ENCODE data around the gene PDE9A.

PDE9A gene

DNA sequence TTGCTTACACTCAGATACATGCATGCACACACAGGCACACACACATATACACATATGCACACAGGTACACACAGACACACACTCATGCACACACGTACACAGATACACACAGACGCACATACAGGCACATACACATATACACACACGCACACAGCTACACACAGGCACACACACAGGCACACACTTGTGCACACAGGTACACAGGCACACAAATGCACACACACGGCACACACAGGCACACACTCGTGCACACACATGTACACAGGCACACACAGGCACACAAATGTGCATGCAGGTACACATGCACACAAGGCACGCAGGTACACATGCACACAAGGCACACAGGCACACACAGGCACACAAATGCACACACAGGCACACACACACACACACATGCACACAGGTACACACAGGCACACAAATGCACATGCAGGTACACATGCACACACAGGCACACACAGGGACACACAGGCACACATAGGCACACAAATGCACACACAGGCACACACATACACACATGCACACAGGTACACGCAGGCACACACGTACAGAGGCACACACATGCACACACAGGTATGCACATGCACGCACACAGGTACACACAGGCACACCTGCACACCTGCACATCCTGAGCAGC lies 115.9 kb downstream of the PDE9A start:
- TF ChIP-seq TAF1 (IDR thresholded peaks at IDR 0.05; ENCODE audit: borderline replicate concordance, insufficient read depth, low read length) (no peak), FOXP2 (optimal IDR thresholded peaks at IDR 0.05; ENCODE audit: borderline replicate concordance, extremely low read depth, extremely low read length, insufficient read depth) (no peak)
- TF ChIP-seq, protein P1, sequence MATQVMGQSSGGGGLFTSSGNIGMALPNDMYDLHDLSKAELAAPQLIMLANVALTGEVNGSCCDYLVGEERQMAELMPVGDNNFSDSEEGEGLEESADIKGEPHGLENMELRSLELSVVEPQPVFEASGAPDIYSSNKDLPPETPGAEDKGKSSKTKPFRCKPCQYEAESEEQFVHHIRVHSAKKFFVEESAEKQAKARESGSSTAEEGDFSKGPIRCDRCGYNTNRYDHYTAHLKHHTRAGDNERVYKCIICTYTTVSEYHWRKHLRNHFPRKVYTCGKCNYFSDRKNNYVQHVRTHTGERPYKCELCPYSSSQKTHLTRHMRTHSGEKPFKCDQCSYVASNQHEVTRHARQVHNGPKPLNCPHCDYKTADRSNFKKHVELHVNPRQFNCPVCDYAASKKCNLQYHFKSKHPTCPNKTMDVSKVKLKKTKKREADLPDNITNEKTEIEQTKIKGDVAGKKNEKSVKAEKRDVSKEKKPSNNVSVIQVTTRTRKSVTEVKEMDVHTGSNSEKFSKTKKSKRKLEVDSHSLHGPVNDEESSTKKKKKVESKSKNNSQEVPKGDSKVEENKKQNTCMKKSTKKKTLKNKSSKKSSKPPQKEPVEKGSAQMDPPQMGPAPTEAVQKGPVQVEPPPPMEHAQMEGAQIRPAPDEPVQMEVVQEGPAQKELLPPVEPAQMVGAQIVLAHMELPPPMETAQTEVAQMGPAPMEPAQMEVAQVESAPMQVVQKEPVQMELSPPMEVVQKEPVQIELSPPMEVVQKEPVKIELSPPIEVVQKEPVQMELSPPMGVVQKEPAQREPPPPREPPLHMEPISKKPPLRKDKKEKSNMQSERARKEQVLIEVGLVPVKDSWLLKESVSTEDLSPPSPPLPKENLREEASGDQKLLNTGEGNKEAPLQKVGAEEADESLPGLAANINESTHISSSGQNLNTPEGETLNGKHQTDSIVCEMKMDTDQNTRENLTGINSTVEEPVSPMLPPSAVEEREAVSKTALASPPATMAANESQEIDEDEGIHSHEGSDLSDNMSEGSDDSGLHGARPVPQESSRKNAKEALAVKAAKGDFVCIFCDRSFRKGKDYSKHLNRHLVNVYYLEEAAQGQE (IDR thresholded peaks at IDR 0.05; ENCODE audit: insufficient read depth in 1 of 2, low read depth in 2 of 2, low read length in 2 of 2), result no peak

- TF ChIP-seq TAF1 (IDR thresholded peaks at IDR 0.05; ENCODE audit: borderline replicate concordance, insufficient read depth, low read length), result no peak
- TF ChIP-seq POLR2AphosphoS5 (IDR thresholded peaks at IDR 0.05; ENCODE audit: low read depth, low read length), result no peak
- TF ChIP-seq, protein P1 (IDR thresholded peaks at IDR 0.05; ENCODE audit: insufficient read depth in 1 of 2, low read depth in 2 of 2, low read length in 2 of 2), result no peak
- TF ChIP-seq FOXP2 (optimal IDR thresholded peaks at IDR 0.05; ENCODE audit: borderline replicate concordance, extremely low read depth, extremely low read length, insufficient read depth), result no peak
- TF ChIP-seq SIN3A (IDR thresholded peaks at IDR 0.05; ENCODE audit: borderline replicate concordance, insufficient read depth, low read length), result no peak
These were observed 116.6 kb downstream of the PDE9A start for GRCh38 chr21:42769820-42770716.

GRCh38 chr21:42770717-42771502 lies 117.5 kb downstream of the PDE9A start:
- no peak for TF ChIP-seq TAF1 (IDR thresholded peaks at IDR 0.05; ENCODE audit: borderline replicate concordance, insufficient read depth, low read length)
- TF ChIP-seq, protein P1 (IDR thresholded peaks at IDR 0.05; ENCODE audit: insufficient read depth in 1 of 2, low read depth in 2 of 2, low read length in 2 of 2), result no peak
- no peak for TF ChIP-seq FOXP2 (optimal IDR thresholded peaks at IDR 0.05; ENCODE audit: borderline replicate concordance, extremely low read depth, extremely low read length, insufficient read depth)
- no peak for TF ChIP-seq POLR2AphosphoS5 (IDR thresholded peaks at IDR 0.05; ENCODE audit: low read depth, low read length)
- TF ChIP-seq SIN3A (IDR thresholded peaks at IDR 0.05; ENCODE audit: borderline replicate concordance, insufficient read depth, low read length), result no peak

DNA sequence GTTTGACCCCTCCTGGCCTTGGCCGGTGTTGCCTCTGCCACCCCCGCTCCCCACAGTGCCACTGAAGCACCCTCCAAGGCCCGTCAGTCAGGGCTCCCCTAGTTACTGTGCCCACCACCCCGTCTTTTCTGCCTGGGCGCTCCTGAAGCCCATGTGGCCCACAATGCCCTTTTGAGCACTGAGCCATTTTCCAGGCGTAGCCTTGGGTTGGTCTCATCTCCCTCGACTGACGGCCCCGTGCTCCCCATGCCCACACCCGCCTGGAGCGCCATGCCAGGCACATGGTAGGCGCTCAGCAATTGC lies 118.0 kb downstream of the PDE9A start:
- TF ChIP-seq SIN3A (IDR thresholded peaks at IDR 0.05; ENCODE audit: borderline replicate concordance, insufficient read depth, low read length) (no peak), TAF1 (IDR thresholded peaks at IDR 0.05; ENCODE audit: borderline replicate concordance, insufficient read depth, low read length) (no peak), POLR2AphosphoS5 (IDR thresholded peaks at IDR 0.05; ENCODE audit: low read depth, low read length) (no peak), FOXP2 (optimal IDR thresholded peaks at IDR 0.05; ENCODE audit: borderline replicate concordance, extremely low read depth, extremely low read length, insufficient read depth) (no peak)
- TF ChIP-seq, protein P1 (IDR thresholded peaks at IDR 0.05; ENCODE audit: insufficient read depth in 1 of 2, low read depth in 2 of 2, low read length in 2 of 2), result no peak
